Measurements from ENCODE around the gene TUBGCP5. TPM values are rescaled to one million over a fixed set of nuclear protein-coding genes. Genes with fewer than 3 reads are reported as not detected.

TUBGCP5 gene
- total RNA-seq, 2 donors from 2014 or later, result 10.3 to 12.6 TPM

DNA sequence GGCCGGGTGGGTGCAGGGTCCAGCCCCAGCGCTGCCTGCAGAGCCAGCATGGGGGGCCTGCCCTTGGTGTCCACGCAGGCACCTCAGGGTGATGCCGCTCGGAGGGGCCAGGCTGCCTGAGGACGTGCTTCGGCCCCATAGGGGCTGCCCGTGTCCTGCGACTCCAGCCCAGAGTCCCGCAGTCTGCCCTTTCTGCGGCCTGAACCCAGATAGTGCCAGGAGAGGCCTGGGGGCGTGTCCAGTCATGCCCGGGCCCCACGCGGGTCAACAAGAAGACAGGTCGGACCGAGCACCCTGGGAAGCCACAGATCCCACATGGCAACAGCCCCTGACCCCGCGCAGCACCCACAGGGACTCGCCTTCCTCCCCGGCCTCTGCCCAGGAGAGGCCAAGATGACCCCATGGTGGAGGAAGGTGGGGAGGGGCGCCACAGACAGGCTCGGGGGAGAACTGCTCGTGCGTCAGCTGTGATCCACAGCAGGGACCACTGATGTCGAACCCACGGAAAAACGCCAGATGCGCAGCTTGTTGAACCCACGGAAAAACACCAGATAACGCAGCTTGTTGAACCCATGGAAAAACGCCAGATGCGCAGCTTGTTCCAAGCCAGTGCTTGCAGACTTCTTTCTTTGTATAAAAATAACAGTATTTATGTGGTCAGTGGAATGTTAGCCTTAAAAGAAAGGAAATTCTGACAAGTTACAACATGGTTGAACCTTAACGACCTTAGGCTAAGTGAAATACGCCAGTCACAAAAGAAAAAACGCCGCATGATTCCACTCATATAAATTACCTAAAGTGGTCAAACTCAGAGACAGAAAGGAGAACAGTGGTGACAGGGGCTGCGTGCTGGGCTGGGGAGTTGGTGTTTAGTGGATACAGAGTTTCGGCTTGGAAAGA lies 87.7 kb downstream of the TUBGCP5 start:
- Mint-ChIP-seq H3K27me3 (ENCODE audit: low read depth) (peaks cover 18% of the 10 kb centered on the region), H3K36me3 (ENCODE audit: insufficient read depth in 2 of 2) (no peaks in the 10 kb centered on the region), H3K4me1 (ENCODE audit: low read depth) (peaks cover 13% of the 10 kb centered on the region), H3K4me3 (no peak overlapping the region), H3K9me3 (no peaks in the 10 kb centered on the region), H3K27ac (no peak overlapping the region)
- no peak for ATAC-seq (replicated peaks in 1 of 2)
- no peak for DNase-seq

DNA sequence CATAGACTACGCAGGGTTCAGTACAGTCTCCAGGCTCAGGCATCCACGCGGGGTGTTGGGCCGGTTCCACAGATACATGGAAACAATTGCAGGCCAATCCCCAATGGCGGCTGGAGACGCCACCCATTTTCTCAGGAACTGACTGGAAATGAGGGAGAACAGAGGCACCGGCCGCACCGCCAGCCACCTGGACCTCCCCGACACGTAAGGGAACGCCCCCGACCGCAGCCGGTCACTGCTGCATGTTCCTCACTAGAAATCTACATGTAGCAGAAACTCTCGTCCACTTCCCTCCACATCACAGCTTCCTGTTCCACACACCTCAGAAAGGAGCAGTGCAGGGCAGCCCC lies 88.4 kb downstream of the TUBGCP5 start:
- Mint-ChIP-seq H3K9me3 (no peaks in the 10 kb centered on the region), H3K27ac (no peak overlapping the region), H3K4me1 (ENCODE audit: low read depth) (peaks cover 13% of the 10 kb centered on the region), H3K4me3 (no peak overlapping the region), H3K36me3 (ENCODE audit: insufficient read depth in 2 of 2) (no peaks in the 10 kb centered on the region), H3K27me3 (ENCODE audit: low read depth) (peaks cover 19% of the 10 kb centered on the region)
- DNase-seq (no peak), ATAC-seq (replicated peaks in 1 of 2) (no peak)

DNA sequence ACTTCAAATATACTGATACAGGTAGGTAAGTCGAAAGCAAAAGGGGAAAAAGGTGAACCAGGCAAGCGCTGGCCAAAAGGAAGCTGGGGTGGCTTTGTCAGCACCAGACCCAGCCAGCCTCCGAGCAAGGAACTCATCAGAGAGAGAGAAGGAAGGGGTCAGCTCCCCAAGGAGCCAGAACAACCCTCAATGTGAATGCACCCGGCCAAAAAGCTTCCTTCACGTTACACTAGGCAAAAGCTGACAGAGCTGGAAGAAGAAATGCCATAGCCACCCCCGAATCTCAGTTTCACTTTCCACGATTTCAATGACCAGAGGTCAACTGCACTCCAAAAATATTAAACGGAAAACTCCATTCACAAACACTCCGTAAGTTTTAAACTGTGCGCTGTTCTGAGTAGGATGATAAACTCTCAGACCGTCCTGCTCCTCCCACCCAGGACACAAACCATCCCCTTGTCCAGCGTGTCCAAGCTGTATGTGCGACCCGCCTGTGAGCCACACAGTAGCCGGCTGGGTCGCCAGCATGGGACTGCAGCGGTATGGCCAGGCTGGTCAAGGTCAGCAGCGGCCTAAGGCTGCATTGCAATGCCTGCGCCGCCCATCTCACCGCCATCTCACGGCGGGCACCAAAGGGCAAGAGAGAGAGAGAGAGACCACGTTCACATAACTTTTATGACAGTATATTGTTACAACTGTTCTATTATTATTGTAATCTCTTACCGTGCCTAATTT lies 88.9 kb downstream of the TUBGCP5 start:
- Mint-ChIP-seq H3K27me3 (ENCODE audit: low read depth) (peaks cover 19% of the 10 kb centered on the region), H3K4me1 (ENCODE audit: low read depth) (peaks cover 13% of the 10 kb centered on the region), H3K4me3 (no peak overlapping the region), H3K9me3 (no peaks in the 10 kb centered on the region), H3K27ac (no peak overlapping the region), H3K36me3 (ENCODE audit: insufficient read depth in 2 of 2) (no peaks in the 10 kb centered on the region)
- ATAC-seq (replicated peaks in 1 of 2) (no peak), DNase-seq (no peak)

Other genes with a start within 250 kb of the TUBGCP5 start
- gene NIPA2, start 200.9 kb downstream of the TUBGCP5 start, total RNA-seq, result 10 to 100 TPM; 59.1 to 65.9 TPM
- 10 to 100 TPM; 13.5 to 19.2 TPM for gene CYFIP1, start 59.2 kb downstream of the TUBGCP5 start, total RNA-seq
- gene GOLGA6L1, start 97.3 kb upstream of the TUBGCP5 start, total RNA-seq, result not detected